Glutamatergic neuron (in vitro differentiated cells): ENCODE results near the gene DYNC1LI2. TPM values are rescaled to one million over a fixed set of nuclear protein-coding genes. Genes with fewer than 3 reads are reported as not detected.

Experiments
- DNase-seq: peaks from one replicate; pipeline ENCODE4 v3.0.0; 2022
- H3K27ac Mint-ChIP-seq: one replicate; pipeline ENCODE4 v1.8.0; 2020; ENCODE audit warnings: mild to moderate bottlenecking, mixed read lengths, inconsistent platforms; ENCODE audit not compliant: unreplicated experiment
- H3K27me3 Mint-ChIP-seq: one replicate; pipeline ENCODE4 v1.8.0; 2020; ENCODE audit warnings: mild to moderate bottlenecking, moderate library complexity, mixed read lengths, inconsistent platforms; ENCODE audit not compliant: unreplicated experiment
- H3K36me3 Mint-ChIP-seq: one replicate; pipeline ENCODE4 v1.8.0; 2020; ENCODE audit warnings: mild to moderate bottlenecking, mixed read lengths, inconsistent platforms; ENCODE audit not compliant: unreplicated experiment
- H3K4me1 Mint-ChIP-seq: one replicate; pipeline ENCODE4 v1.8.0; 2020; ENCODE audit warnings: mild to moderate bottlenecking, low read depth, mixed read lengths, inconsistent platforms; ENCODE audit not compliant: unreplicated experiment
- H3K4me3 Mint-ChIP-seq: one replicate; pipeline ENCODE4 v1.8.0; 2020; ENCODE audit warnings: mild to moderate bottlenecking, mixed read lengths, inconsistent platforms; ENCODE audit not compliant: unreplicated experiment
- H3K9me3 Mint-ChIP-seq: one replicate; pipeline ENCODE4 v1.8.0; 2020; ENCODE audit warnings: mild to moderate bottlenecking, moderate library complexity, mixed read lengths, inconsistent platforms; ENCODE audit not compliant: unreplicated experiment
- CTCF ChIP-seq: fragments of 200-600 bp; sonication (generic); IDR thresholded peaks from one replicate; pipeline ENCODE4 v1.5.0; 2021; ENCODE audit not compliant: partially characterized antibody, unreplicated experiment
- total RNA-seq: library from RNA; stranded (reverse); fragmentation: NEBNext Ultra II Directional; extraction: Animal tissue kit (Norgen Biotek cat#: 25700); gene quantifications from one replicate; pipeline ENCODE4 v1.2.1, GENCODE V29; 2021; ENCODE audit not compliant: unreplicated experiment

Gene DYNC1LI2
- total RNA-seq, 1 donor from 2014 or later, result 269 TPM

GRCh38 chr16:66681676-66682075 is 69.7 kb downstream of the DYNC1LI2 start:
- no peaks in the 10 kb centered on the region for H3K4me1 Mint-ChIP-seq
- no peak for TF ChIP-seq CTCF
- H3K27ac Mint-ChIP-seq, result no peak overlapping the region
- H3K9me3 Mint-ChIP-seq, result no peaks in the 10 kb centered on the region
- no peak for DNase-seq
- H3K4me3 Mint-ChIP-seq, result no peak overlapping the region
- no peaks in the 10 kb centered on the region for H3K36me3 Mint-ChIP-seq
- H3K27me3 Mint-ChIP-seq, result no peaks in the 10 kb centered on the region

GRCh38 chr16:66678337-66678736 is 73.1 kb downstream of the DYNC1LI2 start:
- no peak overlapping the region for H3K27ac Mint-ChIP-seq
- no peaks in the 10 kb centered on the region for H3K36me3 Mint-ChIP-seq
- no peaks in the 10 kb centered on the region for H3K4me1 Mint-ChIP-seq
- no peak for TF ChIP-seq CTCF
- no peak for DNase-seq
- H3K27me3 Mint-ChIP-seq, result no peaks in the 10 kb centered on the region
- H3K4me3 Mint-ChIP-seq, result no peak overlapping the region
- no peaks in the 10 kb centered on the region for H3K9me3 Mint-ChIP-seq

GRCh38 chr16:66677836-66678235 is 73.6 kb downstream of the DYNC1LI2 start:
- Mint-ChIP-seq H3K4me3 (no peak overlapping the region), H3K27ac (no peak overlapping the region), H3K36me3 (no peaks in the 10 kb centered on the region), H3K4me1 (no peaks in the 10 kb centered on the region), H3K9me3 (no peaks in the 10 kb centered on the region), H3K27me3 (peaks cover 2% of the 10 kb centered on the region)
- no peak for TF ChIP-seq CTCF
- DNase-seq, result no peak

GRCh38 chr16:66677179-66677578 is 74.2 kb downstream of the DYNC1LI2 start:
- H3K4me3 Mint-ChIP-seq, result no peak overlapping the region
- H3K4me1 Mint-ChIP-seq, result no peaks in the 10 kb centered on the region
- no peak for DNase-seq
- no peaks in the 10 kb centered on the region for H3K36me3 Mint-ChIP-seq
- peaks cover 2% of the 10 kb centered on the region for H3K27me3 Mint-ChIP-seq
- no peaks in the 10 kb centered on the region for H3K9me3 Mint-ChIP-seq
- no peak overlapping the region for H3K27ac Mint-ChIP-seq
- TF ChIP-seq CTCF, result no peak

GRCh38 chr16:66676599-66676998 is 74.8 kb downstream of the DYNC1LI2 start:
- H3K4me3 Mint-ChIP-seq, result no peak overlapping the region
- no peak for TF ChIP-seq CTCF
- H3K9me3 Mint-ChIP-seq, result no peaks in the 10 kb centered on the region
- H3K27ac Mint-ChIP-seq, result no peak overlapping the region
- no peaks in the 10 kb centered on the region for H3K36me3 Mint-ChIP-seq
- no peaks in the 10 kb centered on the region for H3K4me1 Mint-ChIP-seq
- no peak for DNase-seq
- peaks cover 2% of the 10 kb centered on the region for H3K27me3 Mint-ChIP-seq
